Activated CD4-positive, alpha-beta T cell treated with anti-CD3 and anti-CD28 coated beads, Interleukin-2, amount 10 ng/mL, durations not matched to agents 7 days and 5 days (primary cell): ENCODE results near the gene PNMA1. TPM values are rescaled to one million over a fixed set of nuclear protein-coding genes. Genes with fewer than 3 reads are reported as not detected.

Experiments
- CTCF ChIA-PET: fragments of 350-600 bp; sonication (Branson Sonifier 250); formaldehyde crosslinking; loops from one replicate; lab custom pipeline; 2021; ENCODE audit warnings: antibody characterized with exemption; lab: Charles Lee
- POLR2A ChIA-PET: fragments of 350-600 bp; sonication (Branson Sonifier 250); formaldehyde crosslinking; loops from one replicate; lab custom pipeline; 2021; ENCODE audit warnings: antibody characterized with exemption; lab: Charles Lee
- DNase-seq: peaks from one replicate; pipeline ENCODE4 v3.0.0-alpha.2; 2020
- H3K27ac Mint-ChIP-seq: one replicate; pipeline ENCODE4 v1.8.0; 2021; ENCODE audit warnings: mild to moderate bottlenecking, moderate library complexity, mixed read lengths
- H3K27me3 Mint-ChIP-seq: one replicate; pipeline ENCODE4 v1.8.0; 2021; ENCODE audit warnings: mixed read lengths
- H3K36me3 Mint-ChIP-seq: one replicate; pipeline ENCODE4 v1.8.0; 2021; ENCODE audit warnings: low read depth, mixed read lengths
- H3K4me1 Mint-ChIP-seq: one replicate; pipeline ENCODE4 v1.8.0; 2021; ENCODE audit warnings: mixed read lengths
- H3K4me3 Mint-ChIP-seq: one replicate; pipeline ENCODE4 v1.8.0; 2021; ENCODE audit warnings: mild to moderate bottlenecking, moderate library complexity, mixed read lengths
- H3K9me3 Mint-ChIP-seq: one replicate; pipeline ENCODE4 v1.8.0; 2021; ENCODE audit warnings: mixed read lengths
- total RNA-seq, 2 experiments: library from RNA; stranded (reverse); gene quantifications; one replicate each; pipeline ENCODE4 v1.2.3, GENCODE V29; 2021

Gene PNMA1
- total RNA-seq, 2 experiments from 2014 or later, result 23.3 to 25.9 TPM

GRCh38 chr14:73747379-73748211, 33.4 kb upstream of the PNMA1 start:
- ChIA-PET CTCF (interaction anchor here (1.4 to 13.1 kb wide), 3 partner anchors 9 to 41 kb away, joined by 4 to 102 read pairs (median 78); a partner anchor contains a TSS), POLR2A (no interaction called here)
- H3K4me1 Mint-ChIP-seq, result peaks cover 96% of the 10 kb centered on the region
- no peaks in the 10 kb centered on the region for H3K27me3 Mint-ChIP-seq
- no peak overlapping the region for H3K4me3 Mint-ChIP-seq
- no peaks in the 10 kb centered on the region for H3K9me3 Mint-ChIP-seq
- DNase-seq, result no peak
- H3K27ac Mint-ChIP-seq, result peak overlapping the region; percentile 86
- H3K36me3 Mint-ChIP-seq, result peaks cover 36% of the 10 kb centered on the region

- CTCF ChIA-PET, result interaction anchor here (0.6 to 13.1 kb wide), 4 partner anchors 10 to 176 kb away, joined by 3 to 102 read pairs (median 41); a partner anchor contains a TSS
These were observed 32.6 kb upstream of the PNMA1 start for GRCh38 chr14:73746520-73747378.

GRCh38 chr14:73745571-73746519, 31.7 kb upstream of the PNMA1 start:
- Mint-ChIP-seq H3K36me3 (peaks cover 22% of the 10 kb centered on the region), H3K27me3 (no peaks in the 10 kb centered on the region), H3K4me1 (peaks cover 95% of the 10 kb centered on the region), H3K9me3 (no peaks in the 10 kb centered on the region), H3K27ac (peak overlapping the region; percentile 90), H3K4me3 (no peak overlapping the region)
- CTCF ChIA-PET, result interaction anchor here (0.6 to 13.1 kb wide), 4 partner anchors 11 to 175 kb away, joined by 3 to 102 read pairs (median 40); a partner anchor contains a TSS
- DNase-seq, result no peak
- POLR2A ChIA-PET, result interaction anchor here (1.0 kb wide), 1 partner anchor 8 kb away, joined by 3 read pairs; no protein-coding TSS in a partner anchor

More at GRCh38 chr14:73746520-73747378, 32.6 kb upstream of the PNMA1 start:
- H3K27ac Mint-ChIP-seq, result peak overlapping the region; percentile 86
- peaks cover 96% of the 10 kb centered on the region for H3K4me1 Mint-ChIP-seq
- peaks cover 29% of the 10 kb centered on the region for H3K36me3 Mint-ChIP-seq
- no peaks in the 10 kb centered on the region for H3K27me3 Mint-ChIP-seq
- no peaks in the 10 kb centered on the region for H3K9me3 Mint-ChIP-seq
- POLR2A ChIA-PET, result no interaction called here
- DNase-seq, result no peak
- no peak overlapping the region for H3K4me3 Mint-ChIP-seq

- CTCF ChIA-PET, result interaction anchor here (1.0 to 13.1 kb wide), 5 partner anchors 11 to 70 kb away, joined by 3 to 102 read pairs (median 4); a partner anchor contains a TSS
- Mint-ChIP-seq H3K9me3 (no peaks in the 10 kb centered on the region), H3K36me3 (peaks cover 18% of the 10 kb centered on the region), H3K4me3 (peak overlapping the region; percentile 82), H3K27me3 (no peaks in the 10 kb centered on the region), H3K4me1 (peaks cover 95% of the 10 kb centered on the region), H3K27ac (peak overlapping the region; percentile 90)
- POLR2A ChIA-PET, result interaction anchor here (1.0 kb wide), 1 partner anchor 9 kb away, joined by 3 read pairs; no protein-coding TSS in a partner anchor
- DNase-seq, result no peak
These were observed 30.8 kb upstream of the PNMA1 start for GRCh38 chr14:73744874-73745529.

GRCh38 chr14:73744175-73744867, 30.1 kb upstream of the PNMA1 start:
- DNase-seq, result no peak
- peak overlapping the region; percentile 90 for H3K27ac Mint-ChIP-seq
- H3K4me1 Mint-ChIP-seq, result peaks cover 96% of the 10 kb centered on the region
- no peaks in the 10 kb centered on the region for H3K9me3 Mint-ChIP-seq
- CTCF ChIA-PET, result interaction anchor here (0.6 to 13.1 kb wide), 5 partner anchors 11 to 322 kb away, joined by 3 to 102 read pairs (median 4); a partner anchor contains a TSS
- peaks cover 19% of the 10 kb centered on the region for H3K36me3 Mint-ChIP-seq
- peak overlapping the region; percentile 82 for H3K4me3 Mint-ChIP-seq
- POLR2A ChIA-PET, result no interaction called here
- no peaks in the 10 kb centered on the region for H3K27me3 Mint-ChIP-seq

- POLR2A ChIA-PET, result no interaction called here
- H3K27me3 Mint-ChIP-seq, result no peaks in the 10 kb centered on the region
- CTCF ChIA-PET, result interaction anchor here (1.0 to 13.1 kb wide), 4 partner anchors 13 to 43 kb away, joined by 3 to 102 read pairs (median 42); a partner anchor contains a TSS
- H3K27ac Mint-ChIP-seq, result peak overlapping the region; percentile 90
- peaks cover 22% of the 10 kb centered on the region for H3K36me3 Mint-ChIP-seq
- H3K4me3 Mint-ChIP-seq, result peak overlapping the region; percentile 82
- H3K9me3 Mint-ChIP-seq, result no peaks in the 10 kb centered on the region
- H3K4me1 Mint-ChIP-seq, result peaks cover 92% of the 10 kb centered on the region
- DNase-seq, result peak; percentile 75
These were observed 29.3 kb upstream of the PNMA1 start for GRCh38 chr14:73743431-73743931.

- no peaks in the 10 kb centered on the region for H3K27me3 Mint-ChIP-seq
- H3K4me1 Mint-ChIP-seq, result peaks cover 84% of the 10 kb centered on the region
- H3K27ac Mint-ChIP-seq, result peak overlapping the region; percentile 90
- ChIA-PET POLR2A (interaction anchor here (1.4 kb wide), 1 partner anchor 16 kb away, joined by 5 read pairs; no protein-coding TSS in a partner anchor), CTCF (interaction anchor here (0.7 to 13.1 kb wide), 8 partner anchors 9 to 42 kb away, joined by 3 to 102 read pairs (median 6); a partner anchor contains a TSS)
- DNase-seq, result no peak
- H3K9me3 Mint-ChIP-seq, result no peaks in the 10 kb centered on the region
- peak overlapping the region; percentile 82 for H3K4me3 Mint-ChIP-seq
- peaks cover 27% of the 10 kb centered on the region for H3K36me3 Mint-ChIP-seq
These were observed 28.5 kb upstream of the PNMA1 start for GRCh38 chr14:73742520-73743238.

GRCh38 chr14:73741876-73742519, 27.8 kb upstream of the PNMA1 start:
- Mint-ChIP-seq H3K27ac (peak overlapping the region; percentile 90), H3K4me1 (peaks cover 80% of the 10 kb centered on the region), H3K27me3 (no peaks in the 10 kb centered on the region), H3K9me3 (no peaks in the 10 kb centered on the region), H3K36me3 (peaks cover 26% of the 10 kb centered on the region), H3K4me3 (peak overlapping the region; percentile 82)
- POLR2A ChIA-PET, result interaction anchor here (1.1 to 1.4 kb wide), 2 partner anchors 12 to 16 kb away, joined by 5 to 7 read pairs; no protein-coding TSS in a partner anchor
- peak; percentile 58 for DNase-seq
- CTCF ChIA-PET, result interaction anchor here (0.6 to 13.1 kb wide), 11 partner anchors 8 to 1784 kb away, joined by 3 to 102 read pairs (median 5); partner anchors contain the start of gene PTGR2

GRCh38 chr14:73741386-73741875, 27.2 kb upstream of the PNMA1 start:
- DNase-seq, result peak; percentile 81
- Mint-ChIP-seq H3K9me3 (no peaks in the 10 kb centered on the region), H3K4me1 (peaks cover 76% of the 10 kb centered on the region), H3K4me3 (peak overlapping the region; percentile 82), H3K36me3 (peaks cover 29% of the 10 kb centered on the region), H3K27ac (peak overlapping the region; percentile 90), H3K27me3 (no peaks in the 10 kb centered on the region)
- CTCF ChIA-PET, result interaction anchor here (0.6 to 13.1 kb wide), 10 partner anchors 13 to 1784 kb away, joined by 3 to 102 read pairs (median 5); partner anchors contain the start of gene PTGR2
- POLR2A ChIA-PET, result interaction anchor here (0.8 to 1.4 kb wide), 3 partner anchors 12 to 29 kb away, joined by 3 to 7 read pairs (median 5); no protein-coding TSS in a partner anchor
